ENCODE measurements around the gene TRABD2A. TPM values are rescaled to one million over a fixed set of nuclear protein-coding genes. Genes with fewer than 3 reads are reported as not detected.

The TRABD2A gene
- total and polyA plus RNA-seq, 2 of the 13 experiments (the other 11 are each of a cell fraction or from before 2014, with no cell fraction given) = 0.15 TPM; not detected in 1

- TF ChIP-seq ZBTB40 (IDR thresholded peaks at IDR 0.05) (peak; percentile 19; the same call in 1 of the 2 replicates), ZBTB40 (CRISPR knock-in tag; IDR thresholded peaks at IDR 0.05) (no peak), ZNF44 (CRISPR knock-in tag; IDR thresholded peaks at IDR 0.05) (no peak), IKZF1 (IDR thresholded peaks at IDR 0.05) (0 out of 2 replicates have a peak, but pooled peaks have one; percentile 10), LCORL (IDR thresholded peaks at IDR 0.05) (peak; percentile 42; the same call in 1 of the 2 replicates), LCORL (CRISPR knock-in tag; IDR thresholded peaks at IDR 0.05) (no peak)
Observed at GRCh38 chr2:84829693-84830092, 51.2 kb downstream of the TRABD2A start (continued).
